GM18867 (cell line): ENCODE measurements around the gene KLK2.
A peak's percentile ranks its signal among the peaks of the same experiment; 100 is the strongest.
"Not testable (repeated sequence)": the region's sequence is repeated elsewhere in the genome, so short reads cannot be mapped to it uniquely, and the experiment has no call there.

ENCODE experiments used
- ATAC-seq: cut with Tn5 transposase; IDR thresholded peaks from one replicate; pipeline ENCODE4 v1.9.1; 2021; ENCODE audit warnings: mild to moderate bottlenecking, moderate library complexity; ENCODE audit not compliant: unreplicated experiment

KLK2 gene

DNA sequence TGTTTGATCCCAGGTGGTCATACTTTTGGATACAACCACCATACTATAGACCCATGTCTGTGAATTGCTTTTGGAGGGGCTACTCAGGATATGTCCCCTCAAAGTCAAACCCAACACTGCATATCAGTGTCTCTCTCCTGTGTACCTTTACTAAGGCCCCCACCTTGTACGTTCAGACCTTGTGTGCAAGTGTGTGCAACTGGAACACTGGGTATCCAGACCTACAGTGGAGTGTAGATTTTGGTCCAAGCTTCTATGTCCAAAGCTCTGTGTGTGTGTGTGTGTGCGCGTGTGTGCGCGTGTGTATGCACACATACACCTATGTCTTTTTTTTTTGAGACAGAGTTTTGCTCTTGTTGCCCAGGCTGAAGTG is 18.0 kb downstream of the KLK2 start:
- ATAC-seq: no peak

DNA sequence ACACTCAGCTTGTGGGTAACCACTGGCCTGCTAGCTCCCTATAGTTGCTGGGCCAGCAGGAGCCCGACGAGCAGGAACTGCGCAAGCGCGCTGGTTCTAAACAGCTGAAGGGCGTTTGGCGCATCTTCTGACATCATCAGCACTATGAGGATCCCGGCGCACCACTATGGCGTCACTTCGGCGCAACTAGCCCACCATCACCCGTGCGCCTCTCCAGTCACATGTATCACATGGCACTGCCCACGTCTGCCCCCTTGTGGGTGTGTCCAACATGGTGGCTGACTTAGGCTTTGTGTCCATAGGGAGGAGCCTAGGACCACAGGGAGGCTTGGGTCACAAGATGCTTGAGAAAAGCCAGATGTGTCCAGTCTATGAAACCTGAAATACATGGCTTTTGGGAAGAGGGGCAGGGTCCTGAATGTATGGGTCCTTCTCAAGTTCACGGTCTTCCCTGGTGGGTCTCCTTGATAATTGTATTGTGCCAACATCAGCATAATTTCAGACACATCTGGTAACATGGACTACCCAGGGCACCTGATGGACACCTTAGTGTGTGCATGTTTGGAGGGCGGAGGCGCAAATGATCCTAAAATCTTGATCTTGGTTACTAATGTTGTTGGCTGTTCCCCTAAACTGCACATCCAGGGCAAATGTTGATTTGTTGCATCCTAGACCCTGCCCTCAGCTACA is 20.0 kb downstream of the KLK2 start:
- ATAC-seq: no peak

DNA sequence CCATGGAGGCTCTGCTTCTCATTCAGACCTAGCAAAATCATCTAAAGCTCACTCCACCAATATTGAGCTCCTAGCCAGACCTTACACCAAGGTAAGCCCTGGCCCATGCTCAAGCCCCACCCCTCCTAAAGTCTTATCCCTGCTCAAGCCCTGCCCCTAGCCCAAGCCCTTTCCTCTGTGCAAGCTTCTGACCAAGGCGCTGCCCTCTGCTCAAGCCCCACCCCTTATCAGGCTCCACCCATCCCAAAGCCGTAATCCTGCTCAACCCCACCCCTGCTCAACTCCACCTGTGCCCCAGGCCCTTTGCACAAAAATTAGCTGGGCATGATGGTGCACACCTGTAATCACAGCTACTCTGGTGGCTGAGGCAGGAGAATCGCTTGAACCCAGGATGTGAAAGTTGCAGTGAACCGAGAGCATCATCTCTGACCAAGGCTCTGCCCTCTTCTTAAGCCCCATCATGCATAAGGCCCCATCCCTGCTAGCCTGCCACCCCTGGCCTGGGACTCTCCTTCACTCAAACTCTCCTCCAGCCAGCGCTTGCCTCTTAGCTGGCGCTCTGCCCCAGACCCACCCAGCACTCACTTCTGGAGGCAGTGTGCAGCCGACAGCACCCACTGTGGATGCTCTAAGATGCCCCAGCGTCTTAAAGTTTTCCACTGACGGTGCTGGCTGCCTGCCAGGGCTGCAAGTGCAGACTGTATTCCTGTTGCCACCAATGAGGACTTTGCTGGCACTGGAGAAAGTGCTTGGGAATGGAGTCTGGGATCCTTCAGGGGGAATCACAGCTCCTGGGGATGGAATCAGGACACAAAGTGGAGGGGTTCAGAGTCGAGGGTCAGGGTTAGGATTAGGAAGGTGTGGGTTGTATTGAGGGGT is 21.5 kb downstream of the KLK2 start:
- ATAC-seq: no peak

DNA sequence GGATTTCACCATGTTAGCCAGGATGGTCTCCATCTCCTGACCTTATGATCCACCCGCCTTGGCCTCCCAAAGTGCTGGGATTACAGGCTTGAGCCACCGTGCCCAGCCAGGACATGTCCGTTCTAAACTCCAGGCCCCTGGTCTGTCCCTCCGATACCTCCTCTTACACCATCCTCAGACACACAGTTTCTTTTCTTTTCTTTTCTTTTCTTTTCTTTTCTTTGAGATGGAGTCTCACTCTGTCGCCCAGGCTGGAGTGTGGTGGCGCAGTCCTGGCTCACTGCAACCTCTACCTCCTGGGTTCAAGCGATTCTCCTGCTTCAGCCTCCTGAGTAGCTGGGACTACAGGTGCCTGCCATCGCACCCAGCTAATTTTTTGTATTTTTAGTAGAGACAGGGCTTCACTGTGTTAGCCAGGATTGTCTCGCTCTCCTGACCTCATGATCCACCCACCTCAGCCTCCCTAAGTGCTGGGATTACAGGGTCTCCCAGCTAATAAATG is 22.9 kb downstream of the KLK2 start:
- ATAC-seq: not testable (repeated sequence)

DNA sequence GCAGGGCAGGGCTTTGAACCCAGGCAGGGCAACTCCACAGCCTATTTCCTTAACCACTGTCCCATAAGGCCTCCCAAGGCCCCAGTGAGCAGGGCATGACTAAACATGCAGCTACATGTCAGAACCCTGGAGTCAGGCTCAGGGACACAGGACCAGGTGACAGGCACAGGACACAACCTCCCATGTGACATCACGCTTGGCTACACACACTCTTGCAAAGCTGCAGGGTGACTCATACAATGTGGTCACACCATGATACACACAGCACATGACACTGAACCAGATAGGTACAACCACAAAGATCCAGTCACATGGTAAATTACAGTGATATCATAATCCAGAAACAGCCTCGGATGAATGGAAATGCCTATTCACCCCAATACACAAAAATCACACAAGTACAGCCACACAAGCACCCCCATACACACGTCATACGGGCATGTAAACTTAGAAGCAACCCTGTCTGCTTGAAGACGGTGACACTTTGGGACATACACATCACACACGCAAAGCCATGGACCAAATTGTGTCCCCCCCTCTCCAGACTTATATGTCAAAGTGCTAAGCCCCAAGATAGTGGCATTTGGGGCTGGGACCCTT is 23.5 kb downstream of the KLK2 start:
- ATAC-seq: peak; percentile 85

DNA sequence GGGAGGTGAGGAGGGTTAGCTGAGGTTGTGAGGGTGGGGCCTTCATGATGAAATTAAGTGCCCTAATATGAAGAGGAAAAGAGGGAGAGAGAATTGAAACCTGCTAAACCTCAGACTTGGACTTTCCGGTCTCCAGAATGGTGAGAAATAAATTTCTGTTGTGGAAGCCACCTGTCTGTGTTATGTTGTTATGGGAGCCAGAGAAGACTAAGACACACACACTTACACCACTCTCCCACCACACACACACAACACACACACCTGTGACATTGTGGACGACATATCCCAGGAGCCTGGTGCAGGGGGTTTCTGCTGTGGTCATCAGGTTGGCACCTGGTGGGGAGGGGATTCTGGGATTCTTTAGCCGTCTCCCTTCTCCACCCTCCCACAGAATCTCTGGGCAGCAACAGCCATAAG is 24.0 kb downstream of the KLK2 start:
- peak; percentile 21 for ATAC-seq

DNA sequence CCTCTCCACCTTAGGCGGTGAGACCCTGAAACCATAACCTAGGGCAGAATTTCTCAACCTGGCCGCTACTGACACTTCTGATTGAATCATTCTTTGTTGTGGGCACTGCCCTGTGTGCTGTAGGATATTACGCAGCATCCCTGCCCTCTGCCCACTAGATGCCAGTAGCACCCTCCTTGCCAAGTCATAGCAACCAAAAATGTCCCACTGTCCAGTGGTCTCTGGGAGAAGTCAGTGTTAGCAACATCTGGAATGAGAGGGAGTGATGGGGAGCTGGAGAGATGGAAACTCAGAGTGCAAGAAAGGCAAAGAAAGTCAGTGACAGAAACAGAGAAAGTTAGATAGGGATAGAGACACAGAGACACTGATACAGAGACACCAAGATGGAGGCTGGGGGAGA is 24.4 kb downstream of the KLK2 start:
- no peak for ATAC-seq

DNA sequence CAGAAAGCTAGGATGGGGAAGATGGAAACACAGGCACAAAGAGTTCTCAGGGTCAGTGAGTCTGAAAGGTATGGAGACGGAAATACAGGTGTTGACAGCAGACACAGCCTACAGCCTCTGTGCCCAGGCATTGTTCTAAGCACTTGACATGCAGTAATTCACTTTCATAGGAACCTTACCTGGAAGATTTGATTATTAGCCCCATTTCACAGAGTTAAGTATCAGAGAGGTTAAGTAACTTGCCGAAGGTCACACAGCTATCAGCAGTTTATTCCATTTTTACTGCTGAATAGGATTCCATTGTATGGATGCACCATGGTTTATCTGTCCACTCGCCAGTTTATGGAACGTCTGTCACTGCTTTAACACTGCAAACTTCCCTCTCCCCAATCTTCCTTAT is 24.8 kb downstream of the KLK2 start:
- no peak for ATAC-seq

DNA sequence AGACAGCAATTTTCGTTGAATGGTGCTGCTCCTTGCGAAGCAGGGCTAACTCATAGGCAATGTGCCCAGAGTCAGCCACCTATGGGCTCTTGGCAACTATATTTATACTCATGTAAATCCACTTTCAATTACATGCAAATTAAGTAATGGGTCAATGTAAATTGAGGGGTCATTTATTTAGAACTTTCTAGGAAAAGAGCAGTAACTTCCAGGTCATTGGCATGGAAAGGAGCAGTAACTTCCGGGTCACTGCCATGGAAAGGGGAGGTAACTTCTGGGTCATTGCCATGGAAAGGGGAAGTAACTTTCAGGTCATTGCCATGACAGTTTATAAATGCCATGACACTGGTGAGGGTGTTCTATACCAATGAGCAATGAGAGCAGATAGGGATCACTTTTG is 26.3 kb downstream of the KLK2 start:
- no peak for ATAC-seq

DNA sequence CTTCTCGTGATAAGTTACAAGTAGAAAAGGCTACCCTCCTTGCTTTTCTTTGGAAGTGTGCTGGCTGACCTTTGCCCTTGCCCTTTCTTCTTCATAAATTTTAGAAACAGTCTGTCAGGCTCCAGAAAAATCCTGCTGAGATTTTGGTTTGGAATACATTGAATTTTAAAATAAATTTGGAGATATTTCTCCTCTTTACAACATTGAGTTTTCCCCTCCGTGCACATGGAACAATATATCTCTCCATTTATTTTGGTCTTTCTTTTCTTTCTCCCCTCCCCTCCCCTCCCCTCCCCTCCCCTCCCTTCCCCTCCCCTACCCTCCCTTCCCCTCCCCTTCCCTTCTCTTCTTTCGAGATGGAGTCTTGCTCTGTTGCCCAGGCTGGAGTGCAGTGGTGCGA is 29.4 kb downstream of the KLK2 start:
- ATAC-seq: no peak

DNA sequence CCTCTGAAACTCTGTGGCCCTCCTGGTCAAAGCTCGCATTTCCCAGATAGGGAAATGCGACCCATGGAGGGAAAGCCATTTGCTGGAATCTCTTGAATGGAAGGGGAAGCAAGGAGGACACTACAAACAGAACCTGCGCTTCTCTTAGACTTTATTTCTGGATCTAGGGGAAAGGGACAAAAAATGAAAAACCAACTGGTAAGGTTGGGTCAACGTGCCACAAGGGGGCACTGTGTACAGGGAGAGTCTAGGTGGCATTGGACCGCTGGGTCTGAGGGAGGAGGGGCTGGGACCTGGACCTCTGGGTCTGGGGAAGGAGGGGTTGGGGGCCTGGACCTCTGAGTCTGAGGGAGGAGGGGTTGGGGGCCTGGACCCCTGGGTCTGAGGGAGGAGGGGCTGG is 33.0 kb downstream of the KLK2 start:
- ATAC-seq: no peak

DNA sequence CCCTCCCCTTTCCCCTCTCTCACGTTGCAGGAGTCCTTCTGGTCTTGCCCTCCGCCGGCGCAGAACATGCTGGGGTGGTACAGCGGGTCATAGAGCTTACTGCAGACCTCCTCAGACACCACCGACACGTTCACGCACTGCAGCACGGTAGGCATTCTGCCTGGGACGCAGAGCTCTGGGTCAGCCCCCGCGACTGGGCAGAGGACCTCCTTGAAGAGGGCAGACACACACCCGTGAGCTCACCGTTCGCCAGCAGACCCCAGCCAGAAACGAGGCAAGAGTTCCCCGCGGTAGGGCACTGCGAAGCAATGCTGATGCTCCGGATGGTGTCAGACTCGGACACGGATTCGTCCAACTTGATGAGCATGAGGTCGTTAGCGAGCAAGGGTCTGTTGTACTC is 35.1 kb downstream of the KLK2 start:
- ATAC-seq: no peak

DNA sequence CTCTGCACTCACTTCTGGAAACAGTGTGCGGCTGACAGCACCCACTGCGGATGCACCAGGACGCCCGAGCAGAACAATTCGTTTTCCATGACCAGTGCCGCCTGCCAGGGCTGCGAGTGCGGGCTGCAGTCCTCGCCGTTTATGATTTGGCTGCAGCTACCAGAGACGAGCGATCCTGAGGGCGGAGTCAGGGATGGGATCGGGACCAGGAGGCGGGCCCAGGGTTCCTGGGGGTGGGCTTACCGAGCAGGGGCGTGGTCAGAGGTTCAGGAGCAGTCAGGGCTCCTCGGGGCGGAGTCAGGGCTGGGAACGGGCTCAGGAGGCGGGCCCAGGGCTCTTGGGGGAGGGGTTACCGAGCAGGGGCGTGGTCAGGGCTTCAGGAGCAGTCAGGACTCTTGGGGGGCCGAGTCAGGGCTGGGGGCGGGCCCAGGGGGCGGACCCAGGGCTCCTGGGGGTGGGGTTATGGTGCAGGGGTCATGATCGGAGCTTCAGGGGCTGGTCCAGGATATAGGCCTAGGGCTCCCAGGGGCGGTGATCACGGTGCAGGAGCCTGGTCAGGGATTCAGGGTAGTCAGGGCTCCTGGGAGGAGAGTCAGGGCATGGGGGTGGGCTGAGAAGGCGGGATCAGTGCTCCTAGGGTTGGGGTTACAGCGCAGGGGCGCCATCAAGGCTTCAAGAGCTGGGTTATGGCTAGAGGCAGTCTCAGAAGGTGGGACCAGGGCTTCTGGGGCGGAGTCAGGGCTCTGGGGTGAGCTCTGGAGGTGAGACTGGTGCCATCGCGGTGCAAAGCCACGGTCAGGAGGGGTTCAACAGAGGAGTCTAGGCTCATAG is 36.2 kb downstream of the KLK2 start:
- no peak for ATAC-seq

DNA sequence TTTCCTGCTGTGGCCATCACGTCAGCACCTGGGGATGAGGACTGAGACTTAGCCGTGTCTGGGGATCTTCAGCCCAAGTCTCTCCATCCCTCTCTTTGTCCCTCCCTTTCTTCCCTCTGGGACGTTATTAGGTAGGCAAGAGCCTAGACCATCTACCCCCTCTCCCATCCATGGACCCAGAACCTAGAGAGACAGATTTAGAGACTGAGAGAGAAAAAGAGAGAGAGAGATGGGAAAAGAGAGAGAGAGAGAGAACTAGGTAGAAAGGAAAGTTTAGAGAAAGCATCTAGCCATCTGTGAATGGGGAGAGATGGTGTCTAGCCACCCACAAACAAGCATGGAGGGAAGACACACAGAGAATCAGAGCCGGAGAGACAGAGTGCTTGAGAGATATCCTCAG is 37.5 kb downstream of the KLK2 start:
- ATAC-seq: no peak

DNA sequence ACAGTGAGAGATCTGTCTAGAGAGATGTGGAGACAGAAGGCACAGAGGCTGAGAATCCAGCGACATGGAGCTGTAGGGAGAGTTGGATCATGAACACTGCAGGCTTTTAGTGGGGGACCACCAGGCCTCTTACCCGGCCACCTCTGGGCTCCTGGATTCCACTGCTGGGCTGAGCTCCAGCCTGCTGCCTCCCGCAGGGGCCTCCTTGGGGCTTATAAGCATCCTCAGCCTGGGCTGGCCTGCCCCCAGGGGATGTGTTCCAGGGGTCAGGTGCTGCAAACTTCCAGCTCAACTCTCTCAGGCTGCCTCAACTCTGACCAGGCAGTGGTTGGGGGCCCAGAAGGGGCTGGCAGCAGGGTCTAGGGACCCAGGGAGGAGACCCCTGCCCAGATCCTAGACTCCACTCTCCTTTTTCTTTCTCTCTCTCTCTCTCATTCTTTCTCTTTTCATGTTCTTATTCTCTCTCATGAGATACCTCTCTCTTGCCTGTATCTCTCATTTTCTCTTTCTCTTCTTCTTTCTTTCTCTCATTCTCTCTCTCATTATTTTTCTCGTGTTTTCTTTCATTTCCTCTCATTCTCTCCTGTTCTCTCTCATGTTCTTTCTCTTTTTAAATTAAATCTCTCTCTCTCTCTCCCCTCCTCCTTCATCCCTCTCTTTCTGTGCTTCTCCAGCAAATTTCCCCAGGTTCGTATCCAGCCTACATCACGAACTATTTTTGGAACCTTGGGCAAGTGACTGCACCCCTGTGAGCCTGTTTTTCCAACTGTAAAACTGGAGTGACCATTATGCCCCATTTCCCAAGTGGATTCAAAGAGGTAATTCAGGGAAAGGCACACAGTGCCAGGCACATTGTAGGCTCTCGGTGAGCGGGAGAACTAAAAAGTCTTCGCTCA is 38.2 kb downstream of the KLK2 start, which contains the start of gene KLK4:
Gene KLK4, minus strand, starts transcription at position 190 of the 896 bp plus-strand sequence. CDS start 657 bp downstream, outside the sequence.
- no peak for ATAC-seq

DNA sequence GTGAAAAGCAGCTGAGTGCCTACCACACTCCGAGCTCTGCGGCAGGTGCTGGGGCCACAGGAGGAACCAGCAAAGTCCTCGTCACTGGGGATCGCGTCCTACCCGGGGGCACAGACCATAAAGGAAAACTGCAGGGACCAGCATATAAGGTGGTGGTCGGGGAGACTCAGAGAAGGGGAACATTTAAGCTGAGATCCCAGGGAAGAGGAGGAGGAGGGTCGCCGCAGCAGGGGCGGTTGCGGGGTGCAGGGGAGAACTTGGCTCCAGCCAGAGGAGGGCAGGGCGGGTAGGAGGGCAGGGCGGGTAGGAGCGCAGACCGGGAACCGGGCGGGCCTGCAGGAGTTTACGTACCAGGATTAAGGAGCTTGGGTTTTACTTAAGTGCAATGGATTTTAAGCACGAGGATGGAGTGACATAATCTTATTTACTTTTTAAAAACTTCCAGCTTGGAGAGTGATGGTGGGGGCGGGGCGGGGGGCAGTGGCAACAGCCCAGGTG is 38.9 kb downstream of the KLK2 start:
- ATAC-seq: no peak

DNA sequence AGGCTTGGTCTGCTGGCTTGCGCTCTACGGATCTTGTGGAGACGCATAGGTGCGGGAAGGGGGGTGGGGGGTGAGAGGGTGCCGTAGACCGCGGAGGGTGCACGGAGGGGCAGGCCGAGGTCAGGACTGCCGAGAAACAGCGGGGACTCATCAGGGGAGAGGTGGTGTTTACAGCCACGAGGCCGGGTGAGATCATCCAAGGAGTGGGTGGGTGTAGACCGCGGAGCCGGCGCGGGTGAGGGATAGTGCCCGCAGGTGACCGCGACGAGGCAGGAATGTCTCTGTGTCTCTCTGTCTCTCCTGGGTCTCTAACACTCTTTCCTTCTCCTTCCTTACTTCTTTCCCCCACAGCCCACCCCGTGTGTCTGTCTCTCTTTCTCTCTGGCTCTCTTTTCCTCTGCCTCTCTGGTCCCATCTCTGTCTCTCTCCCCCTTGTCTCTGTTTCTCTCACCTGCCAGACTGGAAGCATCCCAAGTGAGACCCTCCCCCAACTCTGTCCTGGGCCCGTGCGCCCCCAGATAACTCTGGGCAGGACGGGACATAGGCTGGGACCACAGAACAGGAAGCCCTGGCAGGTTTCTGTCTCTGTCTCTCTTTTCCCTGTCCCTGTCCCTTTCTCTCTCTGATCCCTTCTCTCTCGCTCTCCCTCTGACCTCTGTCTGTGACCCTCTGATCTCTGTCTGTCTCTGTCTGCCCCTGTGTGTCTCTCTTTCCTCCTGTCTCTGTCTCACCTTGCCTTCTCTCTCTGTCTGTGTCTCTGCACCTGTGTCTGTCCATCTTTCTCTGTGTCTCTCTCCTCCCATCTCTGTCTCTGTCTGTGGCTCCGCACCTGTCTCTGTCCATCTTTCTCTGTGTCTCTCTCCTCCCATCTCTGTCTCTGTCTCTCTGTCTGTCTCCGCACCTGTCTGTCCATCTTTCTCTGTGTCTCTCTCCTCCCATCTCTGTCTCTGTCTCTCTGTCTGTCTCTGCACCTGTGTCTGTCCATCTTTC is 39.8 kb downstream of the KLK2 start:
- no peak for ATAC-seq

DNA sequence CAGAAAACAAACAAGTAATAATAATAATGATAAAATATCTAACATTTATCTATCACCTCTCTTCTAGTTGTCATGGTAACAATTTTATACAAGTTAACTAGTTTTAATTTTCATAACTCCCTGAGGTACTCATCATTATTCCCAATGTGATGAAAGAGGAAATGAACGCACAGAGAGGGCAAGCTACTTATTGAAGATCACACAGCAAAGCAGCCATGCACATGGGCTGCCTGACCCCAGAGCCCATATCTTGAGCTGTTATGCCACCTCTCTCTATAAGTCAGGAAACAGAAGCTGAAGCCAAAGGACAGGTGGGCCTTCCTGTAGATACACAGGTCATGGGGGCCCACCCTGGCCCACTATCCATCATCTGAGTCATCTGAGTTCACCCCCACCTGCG is 42.8 kb downstream of the KLK2 start:
- no peak for ATAC-seq
